ENCODE results near the gene SCTR. TPM values are rescaled to one million over a fixed set of nuclear protein-coding genes. Genes with fewer than 3 reads are reported as not detected.
A peak's percentile ranks its signal among the peaks of the same experiment; 100 is the strongest.

Gene SCTR
- total and polyA plus RNA-seq, 2 of the 13 experiments (the other 11 are each of a cell fraction or from before 2014, with no cell fraction given), result not detected

DNA sequence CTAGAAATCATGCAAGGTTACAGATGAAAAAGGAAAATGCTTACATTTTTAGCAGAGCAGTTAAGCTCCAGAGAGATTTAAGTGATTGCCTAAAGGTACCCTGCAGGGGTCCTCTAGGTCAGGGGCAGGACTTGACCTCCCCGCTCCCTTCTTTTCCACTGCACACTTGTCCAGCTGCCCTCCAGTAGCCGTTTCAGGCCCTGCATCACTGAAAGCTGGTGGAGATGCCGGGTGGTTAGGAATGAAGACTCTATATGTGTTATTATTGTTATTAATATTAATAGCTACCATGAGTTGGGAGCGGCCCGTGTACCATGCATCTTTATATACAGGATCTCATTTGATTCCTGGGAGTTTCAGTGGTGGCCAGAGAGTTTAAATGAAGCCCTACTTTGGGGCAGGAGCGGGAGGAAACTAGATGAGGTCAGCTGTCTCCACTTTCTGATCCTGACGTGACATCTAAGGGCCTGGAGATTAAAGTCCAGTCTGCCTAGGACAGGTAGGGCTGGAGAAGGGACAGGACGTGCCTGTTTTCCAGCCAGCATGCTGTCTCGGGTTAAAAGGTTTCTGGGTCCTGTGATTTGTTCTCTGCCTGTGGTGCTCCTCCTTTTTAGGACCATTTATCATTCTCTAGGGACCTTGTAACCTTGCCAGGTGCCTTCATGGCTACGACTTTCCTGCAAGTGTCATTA lies 90.5 kb downstream of the SCTR start (continued):
- TF ChIP-seq ZKSCAN8 (CRISPR knock-in tag; IDR thresholded peaks at IDR 0.05; ENCODE audit: borderline replicate concordance), result peak; percentile 55
- TF ChIP-seq, protein P1, sequence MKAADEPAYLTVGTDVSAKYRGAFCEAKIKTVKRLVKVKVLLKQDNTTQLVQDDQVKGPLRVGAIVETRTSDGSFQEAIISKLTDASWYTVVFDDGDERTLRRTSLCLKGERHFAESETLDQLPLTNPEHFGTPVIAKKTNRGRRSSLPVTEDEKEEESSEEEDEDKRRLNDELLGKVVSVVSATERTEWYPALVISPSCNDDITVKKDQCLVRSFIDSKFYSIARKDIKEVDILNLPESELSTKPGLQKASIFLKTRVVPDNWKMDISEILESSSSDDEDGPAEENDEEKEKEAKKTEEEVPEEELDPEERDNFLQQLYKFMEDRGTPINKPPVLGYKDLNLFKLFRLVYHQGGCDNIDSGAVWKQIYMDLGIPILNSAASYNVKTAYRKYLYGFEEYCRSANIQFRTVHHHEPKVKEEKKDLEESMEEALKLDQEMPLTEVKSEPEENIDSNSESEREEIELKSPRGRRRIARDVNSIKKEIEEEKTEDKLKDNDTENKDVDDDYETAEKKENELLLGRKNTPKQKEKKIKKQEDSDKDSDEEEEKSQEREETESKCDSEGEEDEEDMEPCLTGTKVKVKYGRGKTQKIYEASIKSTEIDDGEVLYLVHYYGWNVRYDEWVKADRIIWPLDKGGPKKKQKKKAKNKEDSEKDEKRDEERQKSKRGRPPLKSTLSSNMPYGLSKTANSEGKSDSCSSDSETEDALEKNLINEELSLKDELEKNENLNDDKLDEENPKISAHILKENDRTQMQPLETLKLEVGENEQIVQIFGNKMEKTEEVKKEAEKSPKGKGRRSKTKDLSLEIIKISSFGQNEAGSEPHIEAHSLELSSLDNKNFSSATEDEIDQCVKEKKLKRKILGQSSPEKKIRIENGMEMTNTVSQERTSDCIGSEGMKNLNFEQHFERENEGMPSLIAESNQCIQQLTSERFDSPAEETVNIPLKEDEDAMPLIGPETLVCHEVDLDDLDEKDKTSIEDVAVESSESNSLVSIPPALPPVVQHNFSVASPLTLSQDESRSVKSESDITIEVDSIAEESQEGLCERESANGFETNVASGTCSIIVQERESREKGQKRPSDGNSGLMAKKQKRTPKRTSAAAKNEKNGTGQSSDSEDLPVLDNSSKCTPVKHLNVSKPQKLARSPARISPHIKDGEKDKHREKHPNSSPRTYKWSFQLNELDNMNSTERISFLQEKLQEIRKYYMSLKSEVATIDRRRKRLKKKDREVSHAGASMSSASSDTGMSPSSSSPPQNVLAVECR (CRISPR knock-in tag; IDR thresholded peaks at IDR 0.05; ENCODE audit: borderline replicate concordance), result peak; percentile 23; the same call in 1 of the 2 replicates
- no peak for TF ChIP-seq KAT2B (IDR thresholded peaks at IDR 0.05; ENCODE audit: borderline replicate concordance, low read depth, low read length)
- no peak for TF ChIP-seq AGO2 (optimal IDR thresholded peaks at IDR 0.05; ENCODE audit: low read depth, low read length)
- no peak for TF ChIP-seq RFXAP (CRISPR knock-in tag; IDR thresholded peaks at IDR 0.05; ENCODE audit: borderline replicate concordance)
- no peak for TF ChIP-seq ZNF773 (CRISPR knock-in tag; IDR thresholded peaks at IDR 0.05; ENCODE audit: borderline replicate concordance)
- TF ChIP-seq, protein P2, sequence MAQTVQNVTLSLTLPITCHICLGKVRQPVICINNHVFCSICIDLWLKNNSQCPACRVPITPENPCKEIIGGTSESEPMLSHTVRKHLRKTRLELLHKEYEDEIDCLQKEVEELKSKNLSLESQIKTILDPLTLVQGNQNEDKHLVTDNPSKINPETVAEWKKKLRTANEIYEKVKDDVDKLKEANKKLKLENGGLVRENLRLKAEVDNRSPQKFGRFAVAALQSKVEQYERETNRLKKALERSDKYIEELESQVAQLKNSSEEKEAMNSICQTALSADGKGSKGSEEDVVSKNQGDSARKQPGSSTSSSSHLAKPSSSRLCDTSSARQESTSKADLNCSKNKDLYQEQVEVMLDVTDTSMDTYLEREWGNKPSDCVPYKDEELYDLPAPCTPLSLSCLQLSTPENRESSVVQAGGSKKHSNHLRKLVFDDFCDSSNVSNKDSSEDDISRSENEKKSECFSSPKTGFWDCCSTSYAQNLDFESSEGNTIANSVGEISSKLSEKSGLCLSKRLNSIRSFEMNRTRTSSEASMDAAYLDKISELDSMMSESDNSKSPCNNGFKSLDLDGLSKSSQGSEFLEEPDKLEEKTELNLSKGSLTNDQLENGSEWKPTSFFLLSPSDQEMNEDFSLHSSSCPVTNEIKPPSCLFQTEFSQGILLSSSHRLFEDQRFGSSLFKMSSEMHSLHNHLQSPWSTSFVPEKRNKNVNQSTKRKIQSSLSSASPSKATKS (CRISPR knock-in tag; IDR thresholded peaks at IDR 0.05), result no peak
- peak; percentile 86 for TF ChIP-seq RXRB (CRISPR knock-in tag; IDR thresholded peaks at IDR 0.05; ENCODE audit: borderline replicate concordance)
- TF ChIP-seq NCOA5 (CRISPR knock-in tag; IDR thresholded peaks at IDR 0.05), result no peak
- peak; percentile 64; the same call in 1 of the 2 replicates for TF ChIP-seq TARDBP (CRISPR knock-in tag; IDR thresholded peaks at IDR 0.05)
- no peak for TF ChIP-seq RBM39 (IDR thresholded peaks at IDR 0.05; ENCODE audit: low read depth, low read length, poor library complexity, severe bottlenecking)
- TF ChIP-seq HHEX (CRISPR knock-in tag; IDR thresholded peaks at IDR 0.05), result no peak
- peak; percentile 41 for TF ChIP-seq HNF1B (CRISPR knock-in tag; IDR thresholded peaks at IDR 0.05)
- TF ChIP-seq SAP130 (CRISPR knock-in tag; IDR thresholded peaks at IDR 0.05; ENCODE audit: low read depth), result peak; percentile 97
- TF ChIP-seq FOXM1 (CRISPR knock-in tag; IDR thresholded peaks at IDR 0.05), result no peak
- TF ChIP-seq, protein P3, sequence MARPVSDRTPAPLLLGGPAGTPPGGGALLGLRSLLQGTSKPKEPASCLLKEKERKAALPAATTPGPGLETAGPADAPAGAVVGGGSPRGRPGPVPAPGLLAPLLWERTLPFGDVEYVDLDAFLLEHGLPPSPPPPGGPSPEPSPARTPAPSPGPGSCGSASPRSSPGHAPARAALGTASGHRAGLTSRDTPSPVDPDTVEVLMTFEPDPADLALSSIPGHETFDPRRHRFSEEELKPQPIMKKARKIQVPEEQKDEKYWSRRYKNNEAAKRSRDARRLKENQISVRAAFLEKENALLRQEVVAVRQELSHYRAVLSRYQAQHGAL (CRISPR knock-in tag; IDR thresholded peaks at IDR 0.05; ENCODE audit: not compliant biosample characterization), result no peak
